NT2/D1 (cell line): ENCODE measurements around the gene POLD4.

Experiments
- SUZ12 ChIP-seq: IDR thresholded peaks from 2 replicates; pipeline ENCODE4 v1.6.1; 2011; ENCODE audit not compliant: insufficient read length, insufficient read depth; ENCODE audit errors: extremely low read depth
- ZNF274 ChIP-seq: IDR thresholded peaks from 2 replicates; pipeline ENCODE4 v1.6.1; 2011; ENCODE audit warnings: mild to moderate bottlenecking, low read depth, low read length

GRCh38 chr11:67397536-67397935 is 44.2 kb upstream of the POLD4 start:
- no peak for TF ChIP-seq ZNF274
- no peak for TF ChIP-seq SUZ12
